HG02870 (cell line): Measurements from ENCODE around the gene WDR45.
A peak's percentile ranks its signal among the peaks of the same experiment; 100 is the strongest.
"Not testable (repeated sequence)": the region's sequence is repeated elsewhere in the genome, so short reads cannot be mapped to it uniquely, and the experiment has no call there.

Experiments
- ATAC-seq: cut with Tn5 transposase; IDR thresholded peaks from one replicate; pipeline ENCODE4 v1.9.1; 2021; ENCODE audit warnings: mild to moderate bottlenecking, moderate library complexity; ENCODE audit not compliant: unreplicated experiment

WDR45 gene

DNA sequence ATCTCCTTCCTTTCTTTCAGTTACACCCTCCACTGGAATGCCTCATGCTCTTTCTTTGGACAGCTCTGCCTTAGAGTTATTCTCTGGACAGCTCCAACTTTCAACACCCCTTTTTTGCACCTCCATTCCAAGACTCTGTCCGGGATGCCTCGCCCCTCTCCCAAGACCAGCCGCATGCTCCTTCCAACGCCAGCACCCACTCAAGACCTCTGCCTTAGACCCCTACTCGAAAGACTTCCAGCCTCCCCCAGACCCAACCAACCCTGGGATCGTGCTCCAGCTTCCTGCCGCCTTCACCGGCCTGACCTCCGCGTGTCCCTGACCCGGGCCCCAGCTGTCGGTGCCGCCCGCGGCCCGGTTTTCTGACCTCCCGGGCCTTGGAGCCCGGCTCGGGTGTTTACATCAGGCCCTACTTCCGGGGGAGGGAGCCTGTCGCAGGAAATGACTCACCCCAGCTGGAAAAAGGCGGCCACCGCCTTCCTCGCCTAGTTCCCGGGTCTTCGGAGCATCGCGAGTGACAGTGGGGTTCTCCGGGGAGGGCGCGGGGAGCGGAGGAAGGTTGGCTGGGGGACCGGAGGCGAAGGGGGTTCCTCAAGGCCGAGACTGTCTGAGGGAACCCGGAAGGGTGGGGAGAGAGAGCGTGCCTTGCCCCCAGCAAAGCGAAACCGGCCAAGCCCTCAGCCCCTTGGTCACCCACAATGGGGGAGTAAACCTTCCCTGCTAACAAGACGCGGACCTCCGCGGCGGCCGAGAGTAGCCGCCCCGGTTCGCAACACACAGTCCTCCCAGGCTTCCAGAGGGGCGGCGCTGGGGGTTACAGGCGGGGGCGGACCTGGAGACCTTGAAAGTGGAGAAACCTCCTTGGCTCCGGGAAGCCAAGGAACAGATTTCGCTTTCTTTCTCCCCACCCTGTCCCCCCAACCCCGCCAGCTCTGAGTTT lies at the start of gene WDR45:
WDR45 (minus strand) TSS at position 399 of the 940 bp plus-strand sequence. CDS start 1,792 bp downstream, outside the sequence.
- ATAC-seq: peak; percentile 68

DNA sequence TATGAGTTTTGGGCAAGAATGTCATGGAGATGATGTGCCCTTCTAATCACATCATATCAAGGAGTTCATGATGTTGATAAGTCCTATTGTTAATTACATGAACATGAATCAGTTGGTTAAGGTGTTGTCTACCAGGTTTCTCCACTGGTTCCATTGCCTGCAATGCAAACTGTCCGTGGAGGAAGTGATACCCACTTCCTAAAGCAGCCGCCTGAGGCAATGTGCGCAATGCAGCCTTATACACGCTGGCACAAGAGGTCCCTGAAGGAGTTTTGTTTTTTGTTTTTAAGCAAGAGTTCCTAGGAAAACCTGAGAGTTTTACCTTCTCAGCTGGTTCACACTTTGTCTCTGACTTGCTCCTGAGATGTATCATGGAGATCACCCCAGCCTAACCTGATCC lies 49.7 kb upstream of the WDR45 start:
- ATAC-seq: no peak

- ATAC-seq: not testable (repeated sequence)
Observed at GRCh38 chrX:49127742-49128258, 48.1 kb upstream of the WDR45 start.

- no peak for ATAC-seq
Observed at GRCh38 chrX:49122499-49122898, 42.8 kb upstream of the WDR45 start.

- ATAC-seq: no peak
Observed at GRCh38 chrX:49120091-49120490, 40.4 kb upstream of the WDR45 start.

DNA sequence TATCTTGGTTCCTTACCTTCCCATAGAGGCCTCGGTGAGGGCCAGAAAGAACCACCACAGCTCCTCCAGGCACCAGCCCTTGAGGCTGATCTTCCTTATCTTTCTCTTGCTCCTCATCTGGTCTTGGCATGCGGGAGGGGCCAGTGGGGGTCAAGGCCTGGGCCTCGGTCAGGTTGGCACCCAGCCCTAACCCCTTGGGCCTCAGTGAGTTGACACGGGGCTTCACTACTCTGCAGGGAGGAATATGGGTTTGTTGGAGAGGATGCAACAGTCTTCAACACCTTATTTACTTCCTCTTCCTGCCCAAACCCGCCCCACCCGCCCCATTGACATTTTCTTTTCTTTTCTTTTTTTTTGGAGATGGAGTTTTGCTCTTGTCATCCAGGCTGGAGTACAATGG lies 37.9 kb upstream of the WDR45 start:
- ATAC-seq: no peak

DNA sequence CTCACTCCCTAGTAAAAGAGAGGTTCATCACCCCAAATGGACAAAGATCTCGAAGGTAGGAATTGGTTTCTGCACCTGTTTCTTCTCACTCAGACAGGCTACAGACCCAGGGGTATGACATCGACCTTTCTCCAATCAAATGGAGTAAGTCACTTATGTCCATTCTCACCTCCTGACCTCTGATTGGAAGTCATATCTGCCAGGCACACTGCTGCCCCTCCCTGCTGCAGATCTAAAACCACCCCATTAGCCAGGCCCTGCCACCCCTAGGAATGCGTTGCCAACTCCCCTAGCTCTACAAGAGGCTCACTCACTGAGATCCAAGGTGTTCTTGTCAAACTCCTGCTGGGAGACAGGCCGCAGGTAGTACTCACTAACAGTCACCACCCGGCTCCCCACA lies 37.0 kb upstream of the WDR45 start:
- no peak for ATAC-seq

- no peak for ATAC-seq
Observed at GRCh38 chrX:49116076-49116475, 36.4 kb upstream of the WDR45 start.

DNA sequence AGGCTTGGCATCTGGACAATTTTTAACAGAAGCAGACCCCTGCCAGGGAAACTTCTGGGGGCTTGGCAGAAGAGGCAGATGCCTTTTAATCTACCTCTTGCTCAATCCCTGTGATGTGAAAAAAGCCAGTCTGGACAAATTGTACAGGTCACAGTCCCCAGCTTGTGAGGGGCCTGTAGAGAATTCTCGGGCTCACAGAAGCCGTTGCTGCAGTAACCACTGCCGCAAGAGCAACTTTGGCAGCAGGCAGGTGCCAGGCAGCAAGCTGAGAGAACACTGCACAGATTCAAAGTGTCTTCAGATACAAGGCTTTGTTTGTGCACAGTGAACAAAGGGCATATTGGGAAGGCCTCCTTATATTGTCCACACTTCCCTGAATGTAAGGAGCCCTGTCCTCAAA lies 32.1 kb upstream of the WDR45 start:
- no peak for ATAC-seq

- ATAC-seq: no peak
Observed at GRCh38 chrX:49110417-49110816, 30.7 kb upstream of the WDR45 start.

- no peak for ATAC-seq
Observed at GRCh38 chrX:49108641-49109040, 29.0 kb upstream of the WDR45 start.

GRCh38 chrX:49106930-49107329 lies 27.2 kb upstream of the WDR45 start:
- no peak for ATAC-seq

- no peak for ATAC-seq
Observed at GRCh38 chrX:49106296-49106695, 26.6 kb upstream of the WDR45 start.

GRCh38 chrX:49103637-49104036 lies 23.9 kb upstream of the WDR45 start:
- no peak for ATAC-seq

DNA sequence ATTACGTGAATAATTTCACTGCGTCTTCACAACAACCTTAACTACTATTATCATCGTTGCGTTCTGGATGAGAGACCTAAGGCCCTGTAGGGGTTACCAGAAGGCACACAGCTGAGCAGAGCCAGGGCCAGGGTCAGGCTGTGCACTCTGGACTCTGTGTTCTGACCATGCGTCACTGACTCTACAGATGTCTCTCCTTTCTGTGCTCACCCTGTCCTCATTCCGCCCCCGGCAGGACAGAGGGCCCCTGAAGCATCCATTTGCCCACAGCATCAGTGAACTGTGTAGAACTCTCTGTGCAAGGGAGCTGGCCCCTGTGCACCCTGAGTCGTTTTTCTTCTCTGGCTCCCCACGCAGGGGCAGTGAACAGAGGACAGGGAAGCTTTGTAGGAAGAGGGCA lies 22.5 kb upstream of the WDR45 start:
- no peak for ATAC-seq

- no peak for ATAC-seq
Observed at GRCh38 chrX:49101629-49101984, 21.9 kb upstream of the WDR45 start.

DNA sequence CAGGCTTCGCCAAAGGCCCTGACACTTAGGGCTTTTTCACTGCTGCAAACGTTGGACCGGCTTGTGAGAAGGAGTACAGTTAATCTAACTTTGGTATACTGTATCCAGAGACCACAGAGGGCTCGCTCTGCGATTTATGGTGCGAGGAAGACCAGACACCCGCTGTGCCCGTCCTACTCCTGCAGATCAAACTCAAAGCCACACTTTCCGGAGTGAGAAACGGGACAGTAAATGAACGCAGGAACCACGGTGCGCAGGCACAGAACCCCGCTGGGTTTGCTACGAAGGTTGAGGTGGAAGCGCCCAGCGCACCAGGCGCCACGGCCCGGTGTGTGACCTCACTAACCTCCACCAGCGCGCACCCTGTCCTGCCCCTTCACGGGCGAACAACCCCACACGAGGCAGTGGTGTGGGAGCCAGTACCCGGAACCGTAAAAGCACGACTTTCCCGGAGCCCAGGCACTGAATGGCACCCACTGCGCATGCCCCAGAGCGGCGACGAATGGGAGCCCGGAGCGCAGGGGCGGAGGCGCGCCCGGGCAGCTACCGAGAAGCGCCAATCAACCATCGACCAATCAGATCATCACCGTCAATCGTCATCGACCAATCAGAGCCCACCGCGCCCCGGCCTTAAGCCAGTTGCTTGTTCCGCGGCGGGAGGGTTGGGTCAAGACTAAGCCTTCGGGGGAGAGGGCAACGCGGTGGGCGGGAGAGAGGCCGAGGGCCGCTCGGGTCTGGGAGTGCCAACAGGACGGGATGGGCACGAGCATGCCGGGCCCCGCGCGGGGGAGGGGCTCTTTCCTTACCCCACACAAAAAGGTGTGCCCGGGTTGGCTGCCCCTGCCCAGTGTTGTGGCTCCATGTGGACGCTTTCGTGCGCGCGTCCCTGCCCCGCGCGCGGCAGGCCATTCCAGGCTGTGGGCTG lies 21.3 kb upstream of the WDR45 start:
- peak; percentile 92 for ATAC-seq

DNA sequence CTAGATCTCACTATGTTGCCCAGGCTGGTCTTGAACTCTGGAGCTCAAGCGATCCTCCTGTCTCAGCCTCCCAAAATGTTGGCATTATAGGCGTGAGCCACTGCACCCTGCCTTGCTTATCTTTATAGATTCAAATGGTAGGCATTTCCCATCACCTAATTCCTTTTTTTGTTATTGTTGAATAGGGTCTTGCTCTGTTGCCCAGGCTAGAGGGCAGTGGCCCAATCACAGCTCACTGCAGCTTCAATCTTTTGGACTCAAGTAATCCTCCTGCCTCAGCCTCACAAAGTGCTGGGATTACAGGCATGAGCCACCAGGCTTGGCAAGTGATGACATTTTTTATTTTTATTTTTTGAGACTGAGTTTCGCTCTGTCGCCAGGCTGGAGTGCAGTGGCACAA lies 16.7 kb upstream of the WDR45 start:
- ATAC-seq: no peak

DNA sequence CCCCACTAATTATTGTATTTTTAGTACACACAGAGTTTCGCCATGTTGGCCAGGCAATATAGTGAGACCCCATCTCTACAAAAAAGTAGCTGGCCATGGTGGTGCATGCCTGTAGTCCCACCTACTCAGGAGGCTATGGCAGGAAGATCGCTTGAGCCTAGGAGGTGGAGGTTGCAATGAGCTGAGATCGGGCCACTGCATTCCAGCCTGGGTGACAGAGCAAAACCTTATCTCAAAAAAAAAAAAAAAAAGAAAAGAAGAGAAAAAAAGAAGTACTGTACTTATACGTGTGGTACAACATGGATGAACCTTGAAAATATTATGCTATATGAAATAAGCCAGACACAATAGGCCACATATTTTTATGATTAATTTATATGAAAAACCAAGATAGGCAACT lies 9.9 kb upstream of the WDR45 start:
- no peak for ATAC-seq

DNA sequence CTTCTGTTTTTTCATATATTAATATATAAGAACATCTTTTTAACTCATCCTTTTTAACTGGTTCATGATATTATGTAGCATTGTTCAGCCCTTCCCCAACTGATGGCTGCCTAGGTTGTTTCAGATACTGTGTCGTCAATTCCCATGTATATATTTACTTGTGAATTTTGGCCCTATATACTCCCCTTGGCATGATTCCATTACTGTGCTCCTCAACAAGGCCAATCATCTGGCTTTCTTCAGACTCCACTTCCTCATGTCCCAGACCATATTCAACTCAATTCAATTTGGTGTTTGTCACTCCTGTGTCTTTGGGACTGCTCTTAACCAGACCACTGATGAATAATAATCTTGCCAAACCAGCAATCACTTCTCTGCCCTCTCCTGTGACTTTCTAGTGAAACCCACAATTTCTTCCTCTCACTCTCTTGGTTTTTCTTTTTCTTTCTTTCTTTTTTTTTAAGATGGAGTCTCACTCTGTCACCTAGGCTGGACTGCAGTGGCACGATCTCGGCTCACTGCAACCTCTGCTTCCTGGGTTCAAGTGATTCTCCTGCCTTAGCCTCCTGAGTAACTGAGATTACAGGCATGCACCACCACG lies 2.7 kb upstream of the WDR45 start:
- ATAC-seq: no peak

GRCh38 chrX:49077941-49078340 lies 1.7 kb downstream of the WDR45 start:
- ATAC-seq: no peak
